IMR-90 (cell line): ENCODE data around the gene MTCL1. TPM values are rescaled to one million over a fixed set of nuclear protein-coding genes. Genes with fewer than 3 reads are reported as not detected.

Experiments
- ATAC-seq: fragments of 200-7000 bp; cut with Tn5 transposase; 2 replicates; pipeline ENCODE4 v1.9.1; 2020; ENCODE audit warnings: low read depth, mild to moderate bottlenecking, moderate library complexity
- BruUV-seq: library from RNA; stranded (reverse); fragments of 400-500 nt; replicated peaks from 2 replicates; lab custom pipeline; 2021; lab: Mats Ljungman, UMichigan
- CTCF ChIA-PET: fragments of 300-600 bp; formaldehyde crosslinking; extraction: SDS; loops from one replicate; lab custom pipeline; 2021; ENCODE audit warnings: antibody characterized with exemption; lab: Yijun Ruan, JAX
- POLR2A ChIA-PET: fragments of 300-600 bp; sonication (Branson Sonifier 250); formaldehyde crosslinking; loops from one replicate; lab custom pipeline; 2022; ENCODE audit warnings: antibody characterized with exemption; ENCODE audit not compliant: unreplicated experiment; lab: Charles Lee
- DNase-seq: peaks from one replicate; pipeline ENCODE4 v3.0.0; 2013
- H2AFZ ChIP-seq: replicated peaks from 2 replicates; pipeline ENCODE3; 2013; ENCODE audit warnings: low read length, mild to moderate bottlenecking; ENCODE audit not compliant: poor library complexity
- H2AK5ac ChIP-seq: 2 replicates; pipeline ENCODE4 v1.6.1; 2013; ENCODE audit warnings: low read depth, low read length, inconsistent platforms
- H2AK9ac ChIP-seq: replicated peaks from 2 replicates; pipeline ENCODE3; 2013; ENCODE audit warnings: mild to moderate bottlenecking, low read depth, low read length, moderate library complexity; ENCODE audit not compliant: poor library complexity
- H2BK120ac ChIP-seq: 2 replicates; pipeline ENCODE4 v1.6.1; 2013; ENCODE audit warnings: low read depth, low read length, inconsistent platforms
- H2BK15ac ChIP-seq: 3 replicates; pipeline ENCODE4 v1.6.1; 2013; ENCODE audit warnings: low read depth, low read length, inconsistent platforms
- H2BK20ac ChIP-seq: 2 replicates; pipeline ENCODE4 v1.6.1; 2013; ENCODE audit warnings: low read depth, mild to moderate bottlenecking, inconsistent platforms, low read length, moderate library complexity
- H2BK5ac ChIP-seq: 2 replicates; pipeline ENCODE4 v1.6.1; 2013; ENCODE audit warnings: mild to moderate bottlenecking, low read depth, low read length, inconsistent platforms; ENCODE audit not compliant: poor library complexity, severe bottlenecking
- H3K14ac ChIP-seq: replicated peaks from 2 replicates; pipeline ENCODE4 v1.6.1; 2013; ENCODE audit warnings: low read depth, low read length, inconsistent platforms
- H3K18ac ChIP-seq: 2 replicates; pipeline ENCODE4 v1.6.1; 2013; ENCODE audit warnings: low read depth, low read length, control low read depth
- H3K23ac ChIP-seq: 2 replicates; pipeline ENCODE4 v1.6.1; 2013; ENCODE audit warnings: low read depth, low read length, inconsistent platforms
- H3K27ac ChIP-seq: 2 replicates; pipeline ENCODE4 v1.5.1; 2013; ENCODE audit warnings: mild to moderate bottlenecking, control low read depth, low read length; ENCODE audit not compliant: insufficient read depth
- H3K27me3 ChIP-seq: 2 replicates; pipeline ENCODE4 v1.6.1; 2013; ENCODE audit warnings: low read length; ENCODE audit not compliant: control insufficient read depth, insufficient read depth
- H3K36me3 ChIP-seq: 2 replicates; pipeline ENCODE4 v1.6.1; 2013; ENCODE audit warnings: low read length, mixed read lengths; ENCODE audit not compliant: control insufficient read depth, insufficient read depth
- H3K4ac ChIP-seq: 2 replicates; pipeline ENCODE4 v1.6.1; 2013; ENCODE audit warnings: low read depth, low read length, inconsistent platforms
- H3K4me1 ChIP-seq: 2 replicates; pipeline ENCODE4 v1.6.1; 2013; ENCODE audit warnings: low read length, mixed read lengths; ENCODE audit not compliant: control insufficient read depth, insufficient read depth
- H3K4me2 ChIP-seq: 2 replicates; pipeline ENCODE4 v1.6.1; 2013; ENCODE audit warnings: low read depth, mild to moderate bottlenecking, control low read depth, low read length, moderate library complexity
- H3K4me3 ChIP-seq: 2 replicates; pipeline ENCODE4 v1.5.1; 2013; ENCODE audit warnings: low read depth, mild to moderate bottlenecking, control low read depth, low read length, moderate library complexity; ENCODE audit not compliant: insufficient read depth
- H3K56ac ChIP-seq: 2 replicates; pipeline ENCODE4 v1.6.1; 2013; ENCODE audit warnings: low read length, inconsistent platforms; ENCODE audit not compliant: insufficient read depth; ENCODE audit errors: extremely low read depth
- H3K79me1 ChIP-seq, 2 experiments: 2 replicates each; pipeline ENCODE4 v1.6.1; 2013; ENCODE audit warnings: low read length in 2 of 2, inconsistent platforms in 1 of 2, low read depth in 1 of 2
- H3K9ac ChIP-seq: 2 replicates; pipeline ENCODE4 v1.6.1; 2013; ENCODE audit warnings: low read depth, low read length, control low read depth
- H3K9me1 ChIP-seq: 2 replicates; pipeline ENCODE4 v1.6.1; 2013; ENCODE audit warnings: low read length, inconsistent platforms; ENCODE audit not compliant: insufficient read depth
- H3K9me3 ChIP-seq: 2 replicates; pipeline ENCODE4 v1.6.1; 2013; ENCODE audit warnings: low read length; ENCODE audit not compliant: control insufficient read depth, insufficient read depth
- H4K20me1 ChIP-seq: 2 replicates; pipeline ENCODE4 v1.6.1; 2013; ENCODE audit warnings: low read length, inconsistent platforms; ENCODE audit not compliant: insufficient read depth
- H4K5ac ChIP-seq: 2 replicates; pipeline ENCODE4 v1.6.1; 2013; ENCODE audit warnings: mild to moderate bottlenecking, low read depth, low read length, control low read depth
- H4K8ac ChIP-seq, 2 experiments: 2 replicates each; pipeline ENCODE4 v1.6.1; 2013; ENCODE audit warnings: low read depth in 2 of 2, low read length in 2 of 2, control low read depth in 1 of 2, inconsistent platforms in 1 of 2
- H4K91ac ChIP-seq: 2 replicates; pipeline ENCODE4 v1.6.1; 2013; ENCODE audit warnings: low read depth, low read length, inconsistent platforms; ENCODE audit not compliant: insufficient read depth
- BHLHE40 ChIP-seq: fragments of 150-350 bp; IDR thresholded peaks from 2 replicates; pipeline ENCODE4 v1.6.1; 2016; ENCODE audit warnings: mild to moderate bottlenecking, low read depth, low read length
- FOS ChIP-seq: fragments of 150-350 bp; IDR thresholded peaks from 2 replicates; pipeline ENCODE4 v1.6.1; 2016; ENCODE audit warnings: low read depth, low read length
- MAFK ChIP-seq: IDR thresholded peaks from 2 replicates; pipeline ENCODE4 v1.6.1; 2012; ENCODE audit warnings: low read depth, low read length, improper control_type of control experiment
- MAZ ChIP-seq: IDR thresholded peaks from 2 replicates; pipeline ENCODE4 v1.6.1; 2012; ENCODE audit warnings: low read depth, mild to moderate bottlenecking, low read length, improper control_type of control experiment, moderate library complexity, borderline replicate concordance
- POLR2A ChIP-seq: IDR thresholded peaks from 2 replicates; pipeline ENCODE4 v1.6.1; 2012; ENCODE audit warnings: mild to moderate bottlenecking, low read depth, low read length
- RCOR1 ChIP-seq: IDR thresholded peaks from 2 replicates; pipeline ENCODE4 v1.6.1; 2012; ENCODE audit warnings: mild to moderate bottlenecking, low read length, improper control_type of control experiment; ENCODE audit not compliant: insufficient replicate concordance
- WGBS, 2 experiments: methylation state at CpG; one replicate each; pipeline versions ENCODE4 v1.1.5 to v1.1.7; 2013; ENCODE audit warnings: missing lambda C conversion rate in 2 of 2; ENCODE audit not compliant: insufficient read length in 1 of 2; ENCODE audit errors: extremely low coverage in 2 of 2; 5-methylcytosine and 5-hydroxymethylcytosine counted together
- dilution Hi-C: fragments of 300-500 bp; cut with HindIII; formaldehyde crosslinking; loops from one replicate; pipeline ENCODE4 v1.14.3; 2018; ENCODE audit warnings: low sequenced_read_pairs; ENCODE audit not compliant: unreplicated experiment
- in situ Hi-C: fragments of 300-500 bp; cut with MboI; formaldehyde crosslinking; loops from 3 replicates; pipeline ENCODE4 v1.14.3; 2019; ENCODE audit warnings: low sequenced_read_pairs, inconsistent platforms, mixed read lengths
- intact Hi-C: fragments of 100-400 bp; cut with micrococcal nuclease; formaldehyde crosslinking; loops from 2 replicates; pipeline ENCODE4 v1.10.0; 2022
- polyA plus RNA-seq, 3 experiments: library from polyadenylated mRNA; depleted of rRNA; stranded (reverse); fragments of >200 nt; gene quantifications; 2 replicates each; pipeline ENCODE4 v1.2.3, GENCODE V29; 2012; ENCODE audit warnings: low replicate concordance in 1 of 3
- total RNA-seq: library from RNA; depleted of rRNA; stranded (reverse); fragments of >200 nt; gene quantifications from 2 replicates; pipeline ENCODE4 v1.2.3, GENCODE V29; 2012
- TF ChIP-seq, protein P1 (sequence below): fragments of 150-350 bp; IDR thresholded peaks from 2 replicates; pipeline ENCODE4 v1.6.1; 2016; ENCODE audit warnings: low read depth, mild to moderate bottlenecking, low read length, moderate library complexity, borderline replicate concordance
- TF ChIP-seq, protein P2 (sequence below): conservative IDR thresholded peaks from 2 replicates; pipeline ENCODE4 v1.5.1; 2012; ENCODE audit warnings: mild to moderate bottlenecking, low read depth, low read length, improper control_type of control experiment

MTCL1 gene
- total and polyA plus RNA-seq, 2 of the 4 experiments (the other 2 are of a cell fraction): 29.0 to 45.3 TPM

GRCh38 chr18:8726281-8726680, 20.9 kb downstream of the MTCL1 start:
- Histone ChIP-seq H3K56ac (no peak overlapping the region), H4K5ac (no peak overlapping the region), H3K4ac (no peak overlapping the region), H3K27me3 (no peaks in the 10 kb centered on the region), H2BK15ac (no peak overlapping the region), H3K9ac (no peak overlapping the region), H3K23ac (no peak overlapping the region), H3K79me1 (peaks cover 34 to 69% of the 10 kb centered on the region in 2 experiments), H3K36me3 (peaks cover 31% of the 10 kb centered on the region), H3K4me2 (no peak overlapping the region), H3K27ac (no peak overlapping the region), H3K18ac (no peak overlapping the region), H4K20me1 (peaks cover 31% of the 10 kb centered on the region; the same call in 1 of the 2 replicates), H3K4me3 (no peak overlapping the region), H3K4me1 (peaks cover 13% of the 10 kb centered on the region), H4K91ac (no peak overlapping the region), H2BK5ac (no peak overlapping the region), H2AK9ac (no peak overlapping the region), H3K9me1 (peaks cover 18% of the 10 kb centered on the region), H2BK20ac (no peak overlapping the region), H4K8ac (no peak overlapping the region), H3K9me3 (no peaks in the 10 kb centered on the region), H2BK120ac (no peak overlapping the region), H2AK5ac (no peak overlapping the region), H2AFZ (no peak overlapping the region), H3K14ac (no peak overlapping the region)
- BruUV-seq: no TSS peak
- intact Hi-C loops (no loop called here), in situ Hi-C loops (no loop called here), dilution Hi-C loops (no loop called here)
- ChIA-PET CTCF (no interaction called here), POLR2A (no interaction called here)
- no peak for ATAC-seq
- WGBS, 2 experiments: no CpG with 5 or more reads among the region's 17 CpGs
- DNase-seq: no peak
- TF ChIP-seq, protein P1, sequence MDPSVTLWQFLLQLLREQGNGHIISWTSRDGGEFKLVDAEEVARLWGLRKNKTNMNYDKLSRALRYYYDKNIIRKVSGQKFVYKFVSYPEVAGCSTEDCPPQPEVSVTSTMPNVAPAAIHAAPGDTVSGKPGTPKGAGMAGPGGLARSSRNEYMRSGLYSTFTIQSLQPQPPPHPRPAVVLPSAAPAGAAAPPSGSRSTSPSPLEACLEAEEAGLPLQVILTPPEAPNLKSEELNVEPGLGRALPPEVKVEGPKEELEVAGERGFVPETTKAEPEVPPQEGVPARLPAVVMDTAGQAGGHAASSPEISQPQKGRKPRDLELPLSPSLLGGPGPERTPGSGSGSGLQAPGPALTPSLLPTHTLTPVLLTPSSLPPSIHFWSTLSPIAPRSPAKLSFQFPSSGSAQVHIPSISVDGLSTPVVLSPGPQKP: no peak
- no peak for TF ChIP-seq MAFK
- TF ChIP-seq BHLHE40: no peak
- no peak for TF ChIP-seq FOS
- TF ChIP-seq, protein P2, sequence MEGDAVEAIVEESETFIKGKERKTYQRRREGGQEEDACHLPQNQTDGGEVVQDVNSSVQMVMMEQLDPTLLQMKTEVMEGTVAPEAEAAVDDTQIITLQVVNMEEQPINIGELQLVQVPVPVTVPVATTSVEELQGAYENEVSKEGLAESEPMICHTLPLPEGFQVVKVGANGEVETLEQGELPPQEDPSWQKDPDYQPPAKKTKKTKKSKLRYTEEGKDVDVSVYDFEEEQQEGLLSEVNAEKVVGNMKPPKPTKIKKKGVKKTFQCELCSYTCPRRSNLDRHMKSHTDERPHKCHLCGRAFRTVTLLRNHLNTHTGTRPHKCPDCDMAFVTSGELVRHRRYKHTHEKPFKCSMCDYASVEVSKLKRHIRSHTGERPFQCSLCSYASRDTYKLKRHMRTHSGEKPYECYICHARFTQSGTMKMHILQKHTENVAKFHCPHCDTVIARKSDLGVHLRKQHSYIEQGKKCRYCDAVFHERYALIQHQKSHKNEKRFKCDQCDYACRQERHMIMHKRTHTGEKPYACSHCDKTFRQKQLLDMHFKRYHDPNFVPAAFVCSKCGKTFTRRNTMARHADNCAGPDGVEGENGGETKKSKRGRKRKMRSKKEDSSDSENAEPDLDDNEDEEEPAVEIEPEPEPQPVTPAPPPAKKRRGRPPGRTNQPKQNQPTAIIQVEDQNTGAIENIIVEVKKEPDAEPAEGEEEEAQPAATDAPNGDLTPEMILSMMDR: no peak
- no peak for TF ChIP-seq MAZ
- TF ChIP-seq RCOR1: no peak
- no peak for TF ChIP-seq POLR2A
